GM12873 (cell line): ENCODE measurements around the gene LRP1.

ENCODE experiments used
- TF ChIP-seq, protein P1 (sequence below): IDR thresholded peaks from 2 replicates; pipeline ENCODE4 v1.5.1; 2012; ENCODE audit warnings: low read depth, mild to moderate bottlenecking, moderate library complexity, low read length, control low read depth; ENCODE audit not compliant: insufficient read depth; ENCODE audit errors: missing control alignments

LRP1 gene

GRCh38 chr12:57096748-57097553, 31.3 kb upstream of the LRP1 start:
- TF ChIP-seq, protein P1, sequence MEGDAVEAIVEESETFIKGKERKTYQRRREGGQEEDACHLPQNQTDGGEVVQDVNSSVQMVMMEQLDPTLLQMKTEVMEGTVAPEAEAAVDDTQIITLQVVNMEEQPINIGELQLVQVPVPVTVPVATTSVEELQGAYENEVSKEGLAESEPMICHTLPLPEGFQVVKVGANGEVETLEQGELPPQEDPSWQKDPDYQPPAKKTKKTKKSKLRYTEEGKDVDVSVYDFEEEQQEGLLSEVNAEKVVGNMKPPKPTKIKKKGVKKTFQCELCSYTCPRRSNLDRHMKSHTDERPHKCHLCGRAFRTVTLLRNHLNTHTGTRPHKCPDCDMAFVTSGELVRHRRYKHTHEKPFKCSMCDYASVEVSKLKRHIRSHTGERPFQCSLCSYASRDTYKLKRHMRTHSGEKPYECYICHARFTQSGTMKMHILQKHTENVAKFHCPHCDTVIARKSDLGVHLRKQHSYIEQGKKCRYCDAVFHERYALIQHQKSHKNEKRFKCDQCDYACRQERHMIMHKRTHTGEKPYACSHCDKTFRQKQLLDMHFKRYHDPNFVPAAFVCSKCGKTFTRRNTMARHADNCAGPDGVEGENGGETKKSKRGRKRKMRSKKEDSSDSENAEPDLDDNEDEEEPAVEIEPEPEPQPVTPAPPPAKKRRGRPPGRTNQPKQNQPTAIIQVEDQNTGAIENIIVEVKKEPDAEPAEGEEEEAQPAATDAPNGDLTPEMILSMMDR, result no peak

DNA sequence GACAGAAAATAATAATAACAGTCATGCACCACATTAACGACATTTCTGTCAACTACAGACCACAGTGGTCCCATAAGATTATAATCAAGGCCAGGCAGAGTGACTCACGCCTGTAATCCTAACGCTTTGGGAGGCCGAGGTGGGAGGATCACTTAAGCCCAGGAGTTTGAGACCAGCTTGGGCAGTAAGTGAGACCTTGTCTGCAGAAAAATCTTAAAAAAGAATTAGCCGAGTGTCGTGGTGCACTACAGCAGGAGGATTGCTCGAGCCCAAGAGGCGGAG, 30.8 kb upstream of the LRP1 start:
- TF ChIP-seq, protein P1, result no peak

DNA sequence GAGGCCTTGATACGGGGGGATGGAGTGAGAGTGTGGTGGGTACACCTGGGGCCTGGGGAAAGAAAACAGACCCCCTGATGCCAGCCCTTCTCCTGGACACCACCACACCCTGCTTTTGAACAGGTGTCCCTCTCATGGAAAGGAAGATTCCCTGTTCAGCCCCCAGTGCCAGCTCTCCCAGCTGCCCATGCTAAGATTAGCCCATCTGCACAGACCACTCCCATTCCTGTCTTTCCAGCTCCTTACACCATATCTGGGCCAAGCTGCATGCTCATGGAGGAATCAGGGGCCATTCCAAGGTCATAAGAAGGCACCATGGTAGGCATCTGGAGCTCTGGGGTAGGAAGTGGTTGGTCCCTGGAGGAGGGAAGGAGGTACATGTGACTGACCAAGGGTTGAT, 29.7 kb upstream of the LRP1 start:
- TF ChIP-seq, protein P1, result no peak

DNA sequence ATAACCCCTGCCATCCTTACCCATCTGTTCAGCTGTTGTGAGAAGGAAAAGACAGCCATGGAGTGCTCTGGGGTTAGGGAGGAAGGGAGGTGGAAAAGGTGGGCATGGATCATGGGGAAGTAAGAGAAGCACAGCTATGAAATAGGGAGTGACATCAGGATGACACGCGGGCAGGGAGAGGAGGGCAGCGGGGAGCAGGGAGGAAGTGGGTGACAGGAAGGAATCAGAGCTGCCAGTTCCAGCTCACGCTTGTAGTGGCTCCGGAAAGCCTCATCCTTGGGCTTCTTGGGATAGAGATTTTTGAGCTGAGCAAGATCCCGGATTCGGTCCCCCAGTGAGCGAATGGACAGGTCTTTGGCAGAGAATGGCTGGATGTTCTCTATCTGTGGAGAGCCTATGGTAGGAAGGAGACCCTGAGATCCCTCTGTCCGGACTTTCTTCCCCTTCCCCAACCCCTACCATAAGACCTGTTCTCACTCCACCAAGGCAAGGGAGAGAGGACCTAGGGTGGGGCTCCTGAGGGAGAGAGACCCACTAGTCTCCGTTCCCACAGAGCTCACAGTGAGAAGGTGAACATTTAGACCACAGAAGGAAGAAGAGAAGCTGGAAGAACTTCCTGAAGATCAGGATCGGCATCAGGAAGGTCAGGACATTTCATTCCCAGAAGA, 29.1 kb upstream of the LRP1 start:
- TF ChIP-seq, protein P1, result no peak

GRCh38 chr12:57099766-57100165, 28.5 kb upstream of the LRP1 start:
- TF ChIP-seq, protein P1, result no peak

DNA sequence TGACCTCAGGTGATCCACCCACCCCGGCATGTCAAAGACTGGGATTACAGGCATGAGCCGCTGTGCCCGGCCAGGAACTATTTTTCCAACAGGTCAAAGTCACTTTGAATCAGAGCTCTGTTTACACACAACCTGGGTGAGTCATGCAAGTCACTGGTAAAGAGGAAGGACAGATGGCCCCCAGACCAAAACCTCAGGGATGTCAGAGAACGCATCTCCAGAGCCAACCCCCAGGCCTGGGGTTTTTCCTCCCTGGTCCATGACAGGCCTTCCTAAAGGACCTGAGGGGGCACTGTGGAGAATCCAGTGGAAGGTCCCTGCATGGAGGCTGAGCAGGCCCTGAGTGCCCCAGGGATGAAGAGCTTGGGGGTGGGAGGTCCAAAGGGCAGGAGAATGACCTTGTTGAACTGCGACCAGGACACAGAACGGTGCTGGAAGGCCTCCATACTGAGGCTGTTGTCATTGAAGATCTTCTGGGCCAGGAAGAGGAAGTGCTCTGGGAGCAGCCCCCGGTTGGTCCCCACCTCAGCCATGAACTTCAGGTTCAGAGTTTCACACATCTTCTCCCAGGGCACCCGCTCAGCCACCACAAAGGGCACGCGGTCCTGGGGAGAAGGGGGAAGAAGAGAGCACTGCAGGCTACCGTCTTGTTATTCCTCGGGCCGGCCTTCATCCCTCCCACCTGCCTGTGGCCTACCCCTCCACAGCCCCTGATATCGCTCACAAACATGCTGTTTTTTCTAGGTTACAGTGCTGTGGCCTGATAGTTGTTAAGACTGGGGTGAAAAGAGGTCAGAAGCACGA, 26.2 kb upstream of the LRP1 start:
- TF ChIP-seq, protein P1, result no peak

GRCh38 chr12:57103856-57104255, 24.4 kb upstream of the LRP1 start:
- TF ChIP-seq, protein P1, result no peak
